Neural progenitor cell (in vitro differentiated cells): Measurements from ENCODE around the gene BMPR1B. TPM values are rescaled to one million over a fixed set of nuclear protein-coding genes. Genes with fewer than 3 reads are reported as not detected.

Experiments used
- DNase-seq: peaks from one replicate; pipeline ENCODE4 v3.0.0-alpha.2; 2016; ENCODE audit warnings: low spot score
- H2AFZ ChIP-seq: fragments of 200-600 bp; sonication (generic); replicated peaks from 2 replicates; pipeline ENCODE4 v1.6.1; 2016; ENCODE audit warnings: antibody characterized with exemption
- H3F3A ChIP-seq: fragments of 200-600 bp; sonication (generic); 2 replicates; pipeline ENCODE4 v1.6.1; 2016; ENCODE audit warnings: antibody characterized with exemption, low read depth
- H3K27ac ChIP-seq: fragments of 200-600 bp; sonication (generic); 2 replicates; pipeline ENCODE4 v1.5.1; 2016; ENCODE audit warnings: mild to moderate bottlenecking
- H3K27me3 ChIP-seq: fragments of 200-600 bp; sonication (generic); 2 replicates; pipeline ENCODE4 v1.6.1; 2016; ENCODE audit warnings: mild to moderate bottlenecking, moderate library complexity
- H3K36me3 ChIP-seq: fragments of 200-600 bp; sonication (generic); 2 replicates; pipeline ENCODE4 v1.5.1; 2016
- H3K4me1 ChIP-seq: fragments of 200-600 bp; sonication (generic); 2 replicates; pipeline ENCODE4 v1.6.1; 2016; ENCODE audit warnings: mixed run types
- H3K4me2 ChIP-seq: fragments of 200-600 bp; sonication (generic); 2 replicates; pipeline ENCODE4 v1.6.1; 2016
- H3K4me3 ChIP-seq: fragments of 200-600 bp; sonication (generic); 2 replicates; pipeline ENCODE4 v1.5.1; 2016
- H3K79me2 ChIP-seq: fragments of 200-600 bp; sonication (generic); 2 replicates; pipeline ENCODE4 v1.6.1; 2016; ENCODE audit warnings: low read depth
- H3K9ac ChIP-seq: fragments of 200-600 bp; sonication (generic); 2 replicates; pipeline ENCODE4 v1.6.1; 2016
- H3K9me3 ChIP-seq: fragments of 200-600 bp; sonication (generic); 2 replicates; pipeline ENCODE4 v1.5.1; 2016; ENCODE audit warnings: low read depth
- H4K20me1 ChIP-seq: fragments of 200-600 bp; sonication (generic); 2 replicates; pipeline ENCODE4 v1.6.1; 2016; ENCODE audit warnings: low read depth
- H3K27ac Mint-ChIP-seq: 3 replicates; pipeline ENCODE4 v1.8.0; 2021; ENCODE audit warnings: mixed read lengths
- H3K27me3 Mint-ChIP-seq: 2 replicates; pipeline ENCODE4 v1.8.0; 2022; ENCODE audit warnings: low read depth, mild to moderate bottlenecking, inconsistent platforms, moderate library complexity, mixed read lengths; ENCODE audit not compliant: insufficient read depth
- H3K36me3 Mint-ChIP-seq: 3 replicates; pipeline ENCODE4 v1.8.0; 2021; ENCODE audit warnings: mixed read lengths
- H3K4me1 Mint-ChIP-seq: 3 replicates; pipeline ENCODE4 v1.8.0; 2021; ENCODE audit warnings: mixed read lengths
- H3K4me3 Mint-ChIP-seq: 3 replicates; pipeline ENCODE4 v1.8.0; 2021; ENCODE audit warnings: mild to moderate bottlenecking, moderate library complexity, mixed read lengths
- H3K9me3 Mint-ChIP-seq: 3 replicates; pipeline ENCODE4 v1.8.0; 2020; ENCODE audit warnings: mixed read lengths
- CTCF ChIP-seq: fragments of 200-600 bp; sonication (generic); IDR thresholded peaks from 2 replicates; pipeline ENCODE4 v1.5.1; 2017; ENCODE audit warnings: antibody characterized with exemption, mild to moderate bottlenecking
- EZH2 ChIP-seq: fragments of 200-600 bp; sonication (generic); IDR thresholded peaks from 2 replicates; pipeline ENCODE4 v1.6.1; 2017; ENCODE audit warnings: antibody characterized with exemption, mild to moderate bottlenecking, moderate library complexity
- EZH2phosphoT487 ChIP-seq: fragments of 200-600 bp; sonication (generic); IDR thresholded peaks from 2 replicates; pipeline ENCODE4 v1.6.1; 2017; ENCODE audit warnings: antibody characterized with exemption
- total RNA-seq: library from RNA; depleted of rRNA; stranded (reverse); fragments of >200 nt; gene quantifications from 2 replicates; pipeline ENCODE4 v1.2.3, GENCODE V29; 2015; ENCODE audit warnings: low replicate concordance

BMPR1B gene
- total RNA-seq, 1 donor from 2014 or later, result 2.7 TPM

- H3K27ac ChIP-seq, result no peak overlapping the region
These were observed 446.6 kb downstream of the BMPR1B start for GRCh38 chr4:95204267-95204844.

DNA sequence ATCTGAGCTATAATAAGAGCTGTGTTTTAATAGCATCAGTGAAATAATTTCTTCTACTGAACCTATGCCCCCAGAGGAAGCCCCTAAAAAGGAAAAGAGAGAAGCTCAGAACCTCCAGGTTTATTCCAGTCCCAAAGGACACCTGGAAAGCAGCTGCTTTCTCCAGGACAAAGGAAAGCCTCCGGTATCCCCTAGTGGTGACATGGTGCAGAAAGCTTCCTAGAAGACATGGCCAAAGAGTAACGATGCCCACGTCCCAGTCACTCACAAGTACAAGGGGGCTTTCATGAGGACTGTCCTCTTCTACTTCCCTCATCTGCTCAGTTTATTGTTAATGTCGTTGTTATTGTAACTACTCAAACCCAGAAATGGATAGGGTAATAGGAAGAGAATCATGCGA is 447.1 kb downstream of the BMPR1B start:
- Mint-ChIP-seq H3K9me3 (no peaks in the 10 kb centered on the region), H3K4me3 (no peak overlapping the region), H3K4me1 (peaks cover 15% of the 10 kb centered on the region), H3K27me3 (peaks cover 3% of the 10 kb centered on the region), H3K36me3 (peaks cover 34% of the 10 kb centered on the region), H3K27ac (no peak overlapping the region)
- H3K9me3 ChIP-seq, result no peaks in the 10 kb centered on the region
- H4K20me1 ChIP-seq, result no peaks in the 10 kb centered on the region
- no peaks in the 10 kb centered on the region for H3K27me3 ChIP-seq
- H3K27ac ChIP-seq, result no peak overlapping the region
- no peaks in the 10 kb centered on the region for H3K36me3 ChIP-seq
- no peak overlapping the region for H3K4me2 ChIP-seq
- H3K4me1 ChIP-seq, result peaks cover 4% of the 10 kb centered on the region
- H3K4me3 ChIP-seq, result no peak overlapping the region
- H3F3A ChIP-seq, result no peaks in the 10 kb centered on the region
- H3K9ac ChIP-seq, result no peak overlapping the region
- no peak for TF ChIP-seq EZH2phosphoT487
- TF ChIP-seq EZH2, result no peak
- peak; percentile 59 for TF ChIP-seq CTCF
- no peaks in the 10 kb centered on the region for H3K79me2 ChIP-seq
- DNase-seq, result peak; percentile 65
- no peak overlapping the region for H2AFZ ChIP-seq

More at GRCh38 chr4:95204267-95204844, 446.6 kb downstream of the BMPR1B start:
- Histone ChIP-seq H3K9ac (no peak overlapping the region), H3F3A (no peaks in the 10 kb centered on the region), H3K4me1 (no peaks in the 10 kb centered on the region), H4K20me1 (no peaks in the 10 kb centered on the region), H3K36me3 (no peaks in the 10 kb centered on the region), H3K79me2 (no peaks in the 10 kb centered on the region), H3K4me3 (no peak overlapping the region), H3K27me3 (no peaks in the 10 kb centered on the region), H3K4me2 (no peak overlapping the region), H3K9me3 (no peaks in the 10 kb centered on the region), H2AFZ (peak overlapping the region; percentile 42)
- no peak for DNase-seq
- Mint-ChIP-seq H3K27me3 (peaks cover 3% of the 10 kb centered on the region), H3K4me3 (no peak overlapping the region), H3K36me3 (peaks cover 32% of the 10 kb centered on the region), H3K4me1 (peaks cover 13% of the 10 kb centered on the region), H3K27ac (no peak overlapping the region), H3K9me3 (no peaks in the 10 kb centered on the region)
- TF ChIP-seq CTCF, result no peak
- no peak for TF ChIP-seq EZH2phosphoT487
- TF ChIP-seq EZH2, result no peak
